ENCODE measurements around the gene MYBPC3.

DNA sequence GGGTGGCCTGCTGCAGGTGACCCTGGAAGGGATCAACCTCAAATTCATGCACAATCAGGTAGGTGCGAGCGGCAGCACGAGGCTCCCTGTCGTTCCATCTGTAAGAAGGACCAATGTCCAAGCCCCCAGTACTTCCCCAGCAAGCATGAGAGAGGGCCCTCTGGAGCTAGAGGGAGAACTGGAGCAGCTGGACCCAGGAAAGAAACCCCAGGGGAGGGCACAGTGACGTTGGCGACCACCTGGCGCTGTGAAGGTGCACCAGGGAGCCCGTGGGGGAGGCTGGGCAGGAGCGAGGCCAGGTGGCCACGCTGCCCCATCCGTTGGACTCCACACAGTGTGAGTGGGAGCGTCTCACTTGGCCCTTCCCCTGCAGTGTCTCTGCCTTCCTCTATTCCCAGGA, 28.0 kb downstream of the MYBPC3 start:
- TF ChIP-seq, protein P1, sequence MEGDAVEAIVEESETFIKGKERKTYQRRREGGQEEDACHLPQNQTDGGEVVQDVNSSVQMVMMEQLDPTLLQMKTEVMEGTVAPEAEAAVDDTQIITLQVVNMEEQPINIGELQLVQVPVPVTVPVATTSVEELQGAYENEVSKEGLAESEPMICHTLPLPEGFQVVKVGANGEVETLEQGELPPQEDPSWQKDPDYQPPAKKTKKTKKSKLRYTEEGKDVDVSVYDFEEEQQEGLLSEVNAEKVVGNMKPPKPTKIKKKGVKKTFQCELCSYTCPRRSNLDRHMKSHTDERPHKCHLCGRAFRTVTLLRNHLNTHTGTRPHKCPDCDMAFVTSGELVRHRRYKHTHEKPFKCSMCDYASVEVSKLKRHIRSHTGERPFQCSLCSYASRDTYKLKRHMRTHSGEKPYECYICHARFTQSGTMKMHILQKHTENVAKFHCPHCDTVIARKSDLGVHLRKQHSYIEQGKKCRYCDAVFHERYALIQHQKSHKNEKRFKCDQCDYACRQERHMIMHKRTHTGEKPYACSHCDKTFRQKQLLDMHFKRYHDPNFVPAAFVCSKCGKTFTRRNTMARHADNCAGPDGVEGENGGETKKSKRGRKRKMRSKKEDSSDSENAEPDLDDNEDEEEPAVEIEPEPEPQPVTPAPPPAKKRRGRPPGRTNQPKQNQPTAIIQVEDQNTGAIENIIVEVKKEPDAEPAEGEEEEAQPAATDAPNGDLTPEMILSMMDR (IDR thresholded peaks at IDR 0.05; ENCODE audit: low read depth, low read length) = no peak
- no peak for TF ChIP-seq POLR2A (IDR thresholded peaks at IDR 0.05; ENCODE audit: extremely low read depth, insufficient read length)
- no peak for TF ChIP-seq MYC (IDR thresholded peaks at IDR 0.05; ENCODE audit: low read depth, low read length)
- TF ChIP-seq, protein P2, sequence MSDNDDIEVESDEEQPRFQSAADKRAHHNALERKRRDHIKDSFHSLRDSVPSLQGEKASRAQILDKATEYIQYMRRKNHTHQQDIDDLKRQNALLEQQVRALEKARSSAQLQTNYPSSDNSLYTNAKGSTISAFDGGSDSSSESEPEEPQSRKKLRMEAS (IDR thresholded peaks at IDR 0.05; ENCODE audit: low read depth, low read length) = no peak

Data from NB4 (cell line).